Non-pigmented ciliary epithelial cell (primary cell): ENCODE measurements around the gene ADAMTS2.

Experiments used
- DNase-seq: peaks from one replicate; pipeline ENCODE4 v3.0.0-alpha.2; 2010; ENCODE audit warnings: low read depth

ADAMTS2 gene

DNA sequence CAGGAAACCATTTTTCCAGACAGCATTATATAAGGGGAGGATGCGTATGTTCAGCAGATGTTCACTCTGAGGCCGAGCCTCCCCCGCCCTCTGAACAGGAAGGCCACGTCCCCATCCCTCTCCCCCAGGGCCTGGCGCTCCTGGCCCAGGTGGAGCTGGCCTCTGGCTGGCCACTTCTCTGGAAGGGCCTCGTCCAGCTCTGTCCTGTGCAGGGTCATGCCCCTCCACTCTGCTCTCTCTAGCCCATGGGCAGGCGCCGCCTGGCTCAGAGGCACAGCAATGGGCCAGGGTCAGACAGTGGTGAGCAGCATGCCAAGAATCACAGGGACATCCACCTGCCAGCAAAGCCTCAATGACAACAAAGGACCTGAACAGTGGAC, 34.2 kb downstream of the ADAMTS2 start:
- no peak for DNase-seq

DNA sequence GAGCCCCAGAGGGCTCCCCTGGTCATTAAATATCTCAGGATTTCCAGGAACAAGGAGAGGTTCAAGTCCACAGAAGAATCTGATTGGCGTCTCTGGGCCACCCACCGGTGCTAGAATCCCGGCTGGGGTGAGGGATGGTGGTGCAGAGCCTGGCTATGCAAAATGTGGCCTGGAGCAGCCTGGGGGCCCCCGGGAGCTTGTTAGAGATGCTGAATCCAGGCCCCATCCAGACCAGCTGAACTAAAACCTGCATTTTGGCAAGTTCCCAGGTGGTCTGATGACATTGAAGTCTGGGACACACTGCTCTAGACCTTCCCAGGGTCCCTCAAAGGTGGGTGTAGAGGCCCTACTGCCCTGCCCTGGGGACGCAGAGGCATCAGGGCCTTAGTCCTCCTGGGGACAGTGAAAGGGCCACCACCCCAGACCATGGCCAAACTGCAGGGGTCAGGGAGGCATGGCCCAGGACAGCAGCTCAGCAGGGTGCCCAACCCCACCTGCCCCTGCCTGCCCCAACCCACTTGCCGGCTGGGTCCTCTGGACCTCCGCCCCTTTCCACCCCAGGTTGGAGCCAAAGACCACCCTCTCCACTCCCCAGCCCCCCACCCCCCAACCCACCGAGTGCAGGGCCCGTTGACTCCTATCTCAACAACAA, 34.7 kb downstream of the ADAMTS2 start:
- DNase-seq: no peak

DNA sequence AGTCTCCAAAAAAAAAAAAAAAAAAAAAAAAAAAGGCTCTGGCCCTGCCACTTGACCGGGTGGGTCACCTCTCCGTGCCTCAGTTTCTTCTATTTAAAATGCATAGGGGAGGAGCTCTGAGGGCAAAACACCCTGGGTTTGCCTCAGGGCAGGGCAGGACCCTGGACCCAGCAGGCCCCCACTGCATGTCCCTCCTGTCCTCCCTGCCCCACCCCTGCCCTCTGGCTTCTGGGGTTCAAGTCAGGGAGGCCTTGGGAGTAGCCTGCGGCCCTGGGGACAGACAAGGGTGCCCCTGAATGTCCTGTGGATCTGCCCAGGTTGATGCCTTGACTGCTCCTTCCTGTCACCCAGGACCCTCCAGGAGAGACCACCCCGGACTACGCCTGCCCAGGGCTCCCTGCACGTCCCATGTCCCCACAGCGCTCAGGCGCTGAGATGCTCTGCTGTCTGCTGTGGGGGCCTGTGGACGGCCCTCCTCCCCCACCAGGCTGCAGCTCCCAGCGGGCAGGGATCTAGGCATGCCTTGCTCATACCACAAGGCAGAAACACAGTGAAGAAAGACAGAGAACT, 35.4 kb downstream of the ADAMTS2 start:
- DNase-seq: no peak

GRCh38 chr5:179309383-179309670, 35.9 kb downstream of the ADAMTS2 start:
- no peak for DNase-seq

- DNase-seq: no peak
Observed at GRCh38 chr5:179308563-179309382, 36.5 kb downstream of the ADAMTS2 start.

GRCh38 chr5:179307931-179308471, 37.3 kb downstream of the ADAMTS2 start:
- no peak for DNase-seq

DNA sequence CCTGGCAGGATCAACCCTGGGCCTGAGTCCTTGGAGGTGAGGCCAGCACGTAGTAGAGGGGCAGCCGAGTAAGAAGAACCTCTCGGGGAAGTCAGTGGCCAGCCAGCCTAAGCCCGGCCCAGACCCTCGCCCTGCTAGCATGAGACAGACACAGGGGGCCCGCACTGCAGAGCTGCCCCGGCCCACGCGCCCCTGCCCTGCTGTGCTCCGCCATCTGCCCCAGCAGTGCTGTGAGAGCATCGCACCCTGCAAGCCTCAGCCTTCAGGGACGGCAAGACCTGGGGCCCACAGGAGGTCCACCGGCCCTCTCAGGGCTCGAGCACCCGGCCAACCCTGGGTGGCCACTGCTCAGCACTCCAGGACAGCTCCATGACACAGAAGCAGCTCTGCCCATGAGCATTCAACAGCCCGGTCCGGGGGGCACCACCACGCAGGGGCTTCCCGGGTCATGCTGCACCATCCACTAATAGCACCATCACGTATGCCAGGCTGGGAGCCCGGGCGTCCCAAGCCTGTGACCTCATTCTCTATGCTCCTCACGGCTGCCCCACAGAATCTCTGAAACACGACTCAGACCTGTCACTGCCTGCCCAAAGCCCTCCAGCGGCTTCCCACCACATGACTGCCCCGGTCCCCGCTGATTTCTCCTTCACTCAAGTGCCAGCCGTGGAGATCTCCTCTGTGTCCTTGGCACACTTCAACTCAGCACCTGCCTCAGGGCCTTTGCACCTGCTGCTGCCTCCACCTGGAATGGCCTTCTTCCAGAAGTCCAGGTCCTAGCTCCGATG, 38.1 kb downstream of the ADAMTS2 start:
- DNase-seq: no peak

- no peak for DNase-seq
Observed at GRCh38 chr5:179306191-179307012, 38.9 kb downstream of the ADAMTS2 start.

DNA sequence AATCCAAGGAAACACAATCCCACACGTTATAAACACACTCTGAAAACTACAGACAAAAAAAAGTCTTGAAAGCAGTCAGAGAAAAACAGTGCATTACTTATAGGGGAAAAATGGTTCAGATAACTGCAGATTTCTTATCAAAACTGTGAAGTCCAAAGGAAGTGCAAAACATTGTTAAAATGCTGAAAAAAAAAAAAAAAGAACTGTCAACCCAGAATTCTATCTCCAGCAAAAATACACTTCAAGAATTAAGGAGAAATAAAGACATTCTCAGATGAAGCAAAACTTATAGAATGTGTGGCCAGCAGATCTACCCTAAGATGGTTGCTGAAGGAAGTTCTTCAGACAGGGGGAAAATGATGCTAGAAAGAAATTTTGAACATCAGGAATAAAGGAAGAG, 40.4 kb downstream of the ADAMTS2 start:
- DNase-seq: no peak

DNA sequence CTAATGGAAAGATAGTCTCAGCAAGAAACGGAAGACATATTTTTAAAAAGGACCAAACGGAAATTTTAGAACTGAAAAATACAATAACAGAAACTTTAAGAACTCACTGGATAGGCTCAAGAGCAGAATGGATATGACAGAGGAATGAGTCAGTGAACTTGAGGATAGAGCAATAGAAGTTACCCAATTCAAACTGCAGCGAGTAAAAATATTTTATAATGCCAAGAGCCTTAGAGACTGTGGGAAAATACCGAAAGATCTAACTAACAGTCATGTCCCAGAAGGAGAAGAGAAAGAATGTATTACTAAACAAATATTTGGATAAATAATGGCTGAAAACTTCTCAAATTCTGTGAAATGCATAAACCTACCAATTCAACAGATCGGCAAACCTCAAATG, 40.8 kb downstream of the ADAMTS2 start:
- peak; percentile 52 for DNase-seq

GRCh38 chr5:179303451-179304200, 41.6 kb downstream of the ADAMTS2 start:
- DNase-seq: no peak

- no peak for DNase-seq
Observed at GRCh38 chr5:179302499-179303185, 42.6 kb downstream of the ADAMTS2 start.

GRCh38 chr5:179301796-179302195, 43.5 kb downstream of the ADAMTS2 start:
- DNase-seq: no peak

DNA sequence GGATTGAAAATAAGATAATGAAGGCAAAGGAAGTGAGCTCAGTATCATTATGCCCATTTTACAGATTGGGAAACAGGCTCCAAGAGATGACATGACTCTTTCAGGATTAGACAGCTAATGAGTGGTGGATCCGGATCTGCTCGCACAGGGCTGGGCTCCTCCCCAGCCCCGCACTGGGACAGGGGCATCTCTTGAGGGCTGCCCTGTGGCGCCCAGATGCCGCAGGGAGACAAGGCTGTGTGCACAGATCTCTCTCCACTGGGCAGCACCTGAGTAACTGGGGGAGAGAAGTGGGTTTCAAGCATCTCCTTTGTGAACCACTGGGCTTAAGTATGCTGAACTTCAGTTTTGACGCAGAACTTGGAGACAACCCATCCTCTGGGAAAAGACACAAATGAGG, 43.9 kb downstream of the ADAMTS2 start:
- no peak for DNase-seq

GRCh38 chr5:179300581-179301180, 44.6 kb downstream of the ADAMTS2 start:
- no peak for DNase-seq

- no peak for DNase-seq
Observed at GRCh38 chr5:179298181-179298993, 46.9 kb downstream of the ADAMTS2 start.

- no peak for DNase-seq
Observed at GRCh38 chr5:179297486-179298180, 47.6 kb downstream of the ADAMTS2 start.

DNA sequence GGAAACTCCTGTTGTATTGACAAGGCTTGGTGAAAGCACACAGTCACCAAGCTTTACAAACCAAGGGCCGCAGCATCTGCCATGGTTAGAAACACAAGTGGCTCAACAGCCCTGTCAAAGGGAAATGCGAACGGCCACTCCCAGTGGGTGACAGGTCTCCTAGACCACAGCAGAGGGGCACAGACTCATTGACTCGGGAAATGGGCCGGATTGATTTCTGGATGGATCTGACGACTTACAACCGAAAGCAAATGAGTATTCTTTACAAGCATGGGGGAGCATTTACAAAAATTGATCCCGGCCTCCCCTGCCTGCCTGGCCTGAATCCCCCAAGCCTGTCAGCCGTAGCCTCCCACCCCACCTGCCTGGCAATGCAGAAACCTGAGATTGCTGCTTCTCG, 48.2 kb downstream of the ADAMTS2 start:
- no peak for DNase-seq
